GM19452 (cell line): Measurements from ENCODE around the gene CPPED1.
"Not testable (repeated sequence)": the region's sequence is repeated elsewhere in the genome, so short reads cannot be mapped to it uniquely, and the experiment has no call there.

ENCODE experiments used
- ATAC-seq: cut with Tn5 transposase; IDR thresholded peaks from one replicate; pipeline ENCODE4 v1.9.1; 2021; ENCODE audit not compliant: unreplicated experiment

Gene CPPED1

DNA sequence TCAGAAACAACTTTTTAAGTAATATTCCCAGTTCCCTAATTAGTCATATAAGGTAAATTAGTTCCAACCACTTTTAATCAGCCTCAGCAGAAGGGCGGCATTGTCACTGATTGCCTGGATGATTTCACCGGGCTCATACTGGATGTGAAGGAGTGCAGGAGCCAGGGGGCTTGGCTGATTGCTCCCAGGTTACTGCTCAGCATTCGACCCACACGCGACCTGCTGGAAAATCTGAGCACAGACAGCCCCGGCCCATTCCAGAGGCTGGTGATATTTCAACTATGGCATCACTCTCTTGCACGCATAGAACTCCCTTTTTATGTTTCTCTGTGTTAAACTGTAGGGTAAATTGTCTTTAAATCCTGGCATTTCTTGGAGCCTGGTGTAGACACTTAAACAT is 34.2 kb downstream of the CPPED1 start:
- no peak for ATAC-seq

GRCh38 chr16:12767897-12768296 is 35.8 kb downstream of the CPPED1 start:
- ATAC-seq, result no peak

DNA sequence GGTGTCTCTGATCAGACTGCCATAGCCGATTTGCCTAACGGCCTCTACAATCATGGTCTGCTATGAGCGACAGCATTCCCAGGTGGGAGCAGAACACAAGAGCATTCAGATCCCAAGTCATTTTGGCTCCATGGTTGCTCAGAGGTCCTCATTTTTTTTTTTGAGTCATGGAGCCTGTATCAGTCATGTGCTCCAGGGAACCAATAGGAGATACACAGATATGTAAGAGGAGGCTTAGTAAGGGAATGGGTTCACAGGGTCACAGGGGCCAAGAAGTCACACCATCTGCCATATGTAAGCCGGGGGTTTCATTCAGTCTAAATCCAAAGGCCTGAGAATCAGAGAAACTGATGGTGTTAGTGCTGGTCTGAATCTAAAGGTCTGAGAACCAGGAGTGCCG is 36.8 kb downstream of the CPPED1 start:
- ATAC-seq, result no peak

DNA sequence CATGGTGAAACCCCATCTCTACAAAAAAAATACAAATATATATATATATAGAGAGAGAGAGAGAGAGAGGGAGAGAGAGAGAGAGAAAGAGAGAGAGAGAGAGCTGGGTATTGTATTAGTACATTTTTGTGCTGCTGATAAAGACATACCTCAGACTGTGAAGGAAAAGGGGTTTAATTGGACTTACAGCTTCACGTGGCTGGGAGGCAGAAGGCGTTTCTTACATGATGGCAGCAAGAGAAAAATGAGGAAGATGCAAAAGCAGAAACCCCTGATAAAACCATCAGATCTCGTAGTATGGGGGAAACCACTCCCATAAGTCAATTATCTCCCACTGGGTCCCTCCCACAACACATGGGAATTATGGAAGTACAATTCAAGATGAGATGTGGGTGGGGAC is 37.5 kb downstream of the CPPED1 start:
- ATAC-seq, result not testable (repeated sequence)

DNA sequence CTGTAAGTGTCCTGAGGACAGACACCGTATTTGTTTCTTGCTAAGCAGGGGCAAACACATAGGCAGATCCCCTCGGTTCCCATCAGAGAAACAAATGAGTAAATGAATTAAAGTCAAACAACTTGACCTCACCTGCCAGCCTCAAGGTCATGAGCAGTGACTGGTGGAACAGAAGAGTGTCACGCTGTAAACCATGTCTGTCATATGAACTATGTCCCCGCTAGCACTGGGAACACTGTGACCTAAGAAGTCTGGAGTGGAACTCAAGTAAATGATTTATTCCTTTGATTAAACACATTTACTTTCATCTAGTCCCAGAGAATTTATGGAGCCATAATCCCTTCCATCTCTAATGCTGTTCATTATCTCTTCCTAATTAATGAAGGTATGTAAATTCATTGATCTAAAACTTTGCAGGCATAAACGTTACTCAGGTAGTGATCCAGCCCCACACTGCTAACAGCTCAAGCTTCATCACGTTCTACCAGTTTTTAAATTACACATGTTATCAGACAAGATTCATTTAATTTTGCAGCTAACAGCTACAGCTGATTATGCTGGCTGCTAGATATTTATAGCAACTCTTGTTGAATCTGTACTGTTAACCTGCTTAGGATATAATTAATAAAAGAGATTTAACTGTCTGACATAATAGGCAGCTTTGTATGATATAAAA is 38.7 kb downstream of the CPPED1 start:
- no peak for ATAC-seq

DNA sequence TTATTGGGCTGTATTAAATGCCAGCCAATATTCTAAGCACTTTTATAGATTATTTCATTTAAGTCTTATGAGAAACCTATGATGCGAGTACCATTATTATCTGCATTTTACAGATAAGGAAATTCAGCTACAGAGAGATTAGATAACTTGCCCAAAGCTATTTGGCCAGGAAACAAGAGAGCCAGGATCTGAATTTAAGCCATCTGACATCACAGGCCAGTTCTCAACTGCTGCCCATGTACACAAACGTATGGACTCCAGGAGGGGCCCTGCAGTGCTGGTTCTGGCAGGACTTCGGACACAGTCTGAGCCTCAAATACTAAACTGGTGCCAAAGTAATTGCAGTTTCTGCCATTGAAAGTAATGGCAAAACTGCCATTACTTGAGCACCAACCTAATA is 40.2 kb downstream of the CPPED1 start:
- no peak for ATAC-seq

DNA sequence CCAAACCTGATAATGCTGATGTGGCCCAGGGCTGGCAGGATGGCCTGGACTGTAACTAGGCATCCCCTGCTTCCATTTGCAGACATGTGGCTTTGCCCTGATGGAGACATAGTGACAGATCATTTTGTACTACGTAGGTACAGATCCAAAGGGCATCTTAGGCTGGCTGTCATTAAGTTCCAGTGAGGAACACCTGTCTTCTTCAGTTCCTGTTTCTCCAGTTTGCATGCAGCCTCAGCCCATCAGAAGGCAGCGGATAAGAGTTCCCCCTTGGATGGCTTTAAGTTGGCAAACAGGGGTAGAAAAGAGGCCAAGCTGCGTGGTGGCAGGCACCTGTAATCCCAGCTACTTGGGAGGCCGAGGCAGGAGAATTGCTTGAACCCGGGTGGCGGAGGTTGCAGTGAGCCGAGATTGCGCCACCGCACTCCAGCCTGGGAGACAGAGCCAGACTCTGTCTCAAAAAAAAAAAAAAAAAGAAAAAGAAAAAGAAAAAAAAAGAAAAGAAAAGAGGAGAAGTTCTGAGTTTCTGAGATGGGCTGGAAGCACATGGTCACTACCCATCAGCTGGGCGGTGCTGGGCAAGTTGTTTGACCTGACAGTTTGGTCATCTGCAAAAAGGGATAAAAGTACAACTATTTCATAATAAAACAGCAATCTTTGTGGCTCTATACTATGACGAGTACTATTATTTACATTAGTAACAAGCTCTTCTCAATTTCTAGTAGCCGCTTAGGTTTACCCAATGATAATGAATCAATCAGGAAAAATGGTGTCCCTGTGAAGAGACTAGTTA is 42.7 kb downstream of the CPPED1 start:
- no peak for ATAC-seq

- no peak for ATAC-seq
Observed at GRCh38 chr16:12758670-12759558, 44.8 kb downstream of the CPPED1 start.

GRCh38 chr16:12758031-12758669 is 45.5 kb downstream of the CPPED1 start:
- no peak for ATAC-seq

DNA sequence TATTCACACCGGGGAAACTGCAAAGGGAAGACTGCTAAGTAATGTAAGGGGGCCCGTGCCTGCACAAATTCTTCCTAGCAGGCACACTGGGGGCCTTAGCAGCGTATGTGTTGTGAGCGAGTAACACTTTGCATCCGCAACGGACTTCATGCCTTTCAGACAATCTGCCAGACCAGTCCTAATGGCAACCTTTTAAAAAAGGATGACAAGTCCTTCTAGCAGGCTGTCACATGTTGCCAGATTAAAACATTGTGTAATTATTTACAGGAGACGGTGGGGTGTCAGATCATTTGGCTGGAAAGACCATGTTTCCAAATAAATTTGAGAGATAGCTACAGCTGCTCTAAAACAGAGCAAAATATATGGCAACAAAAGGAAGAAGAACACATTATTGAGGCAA is 46.1 kb downstream of the CPPED1 start:
- no peak for ATAC-seq

- ATAC-seq, result no peak
Observed at GRCh38 chr16:12754824-12755543, 48.7 kb downstream of the CPPED1 start.

DNA sequence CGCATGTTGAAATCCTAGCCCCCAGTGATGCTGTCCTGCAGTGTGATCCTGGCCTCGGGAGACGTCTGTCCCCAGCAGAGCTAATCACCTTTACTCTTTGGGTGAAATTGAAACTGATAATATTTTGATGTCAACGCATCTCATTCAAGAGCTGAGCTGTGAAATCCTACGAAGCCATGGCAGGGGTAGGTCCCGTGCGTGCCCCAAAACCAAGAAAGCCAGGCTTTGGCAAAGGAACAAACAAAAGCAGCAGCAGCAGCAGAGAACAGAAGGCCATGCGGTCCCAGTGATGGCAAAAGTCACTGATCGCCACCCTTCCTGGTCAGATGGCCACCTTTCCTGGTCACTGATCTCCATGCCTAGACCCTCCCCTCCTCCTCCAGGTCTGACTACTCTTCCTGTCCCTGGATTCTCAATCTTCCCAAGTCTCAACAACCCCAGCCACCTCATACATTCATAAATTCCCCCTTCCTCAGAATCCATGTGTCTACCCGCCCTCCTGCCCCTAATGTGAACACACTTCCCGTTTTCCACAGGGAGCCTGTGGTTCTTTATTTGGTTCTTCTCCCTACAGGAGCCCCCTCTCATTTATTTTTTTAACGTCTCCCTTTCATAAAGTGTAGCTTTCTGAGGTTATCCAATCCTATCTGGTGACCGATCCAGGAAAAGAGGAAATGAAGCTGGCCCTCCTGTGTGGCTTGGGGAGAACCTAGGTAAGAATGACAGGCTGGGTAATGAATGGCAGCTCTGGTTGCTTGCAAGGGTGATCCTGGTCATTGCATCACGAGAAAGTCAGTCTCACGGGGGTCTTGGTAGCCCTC is 50.3 kb downstream of the CPPED1 start:
- no peak for ATAC-seq

DNA sequence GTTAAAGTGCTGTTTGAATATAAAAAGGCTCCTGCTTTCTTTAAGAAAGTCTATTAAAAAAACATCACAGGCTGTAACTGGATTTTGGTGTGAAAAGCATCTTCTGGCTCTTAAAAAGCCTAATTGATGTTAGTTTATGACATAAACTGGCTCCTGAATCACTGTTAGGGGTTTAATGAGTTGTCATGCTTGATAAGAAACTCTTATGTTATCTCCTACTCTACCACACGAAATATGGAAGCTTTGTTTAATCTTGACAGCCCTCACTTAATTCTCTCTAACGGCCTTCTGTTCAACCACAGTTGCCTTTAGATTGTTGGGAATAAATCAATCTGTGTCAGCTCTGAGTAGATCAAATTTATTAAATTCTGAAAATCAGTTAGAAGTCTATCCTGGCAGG is 51.5 kb downstream of the CPPED1 start:
- ATAC-seq, result no peak

DNA sequence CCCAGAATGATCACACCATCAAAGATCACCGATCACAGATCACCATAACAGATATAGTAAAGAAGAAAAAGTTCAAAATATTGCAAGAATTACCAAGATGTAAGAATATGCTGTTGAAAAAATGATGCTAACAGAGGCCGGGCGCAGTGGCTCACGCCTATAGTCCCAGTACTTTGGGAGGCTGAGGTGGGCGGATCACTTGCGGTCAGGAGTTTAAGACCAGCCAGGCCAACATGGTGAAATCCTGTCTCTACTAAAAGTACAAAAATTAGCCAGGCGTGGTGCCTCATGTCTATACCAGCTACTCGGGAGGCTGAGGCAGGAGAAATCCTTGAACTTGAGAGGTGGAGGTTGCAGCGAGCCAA is 53.2 kb downstream of the CPPED1 start:
- ATAC-seq, result no peak

- ATAC-seq, result no peak
Observed at GRCh38 chr16:12749076-12749475, 54.6 kb downstream of the CPPED1 start.

DNA sequence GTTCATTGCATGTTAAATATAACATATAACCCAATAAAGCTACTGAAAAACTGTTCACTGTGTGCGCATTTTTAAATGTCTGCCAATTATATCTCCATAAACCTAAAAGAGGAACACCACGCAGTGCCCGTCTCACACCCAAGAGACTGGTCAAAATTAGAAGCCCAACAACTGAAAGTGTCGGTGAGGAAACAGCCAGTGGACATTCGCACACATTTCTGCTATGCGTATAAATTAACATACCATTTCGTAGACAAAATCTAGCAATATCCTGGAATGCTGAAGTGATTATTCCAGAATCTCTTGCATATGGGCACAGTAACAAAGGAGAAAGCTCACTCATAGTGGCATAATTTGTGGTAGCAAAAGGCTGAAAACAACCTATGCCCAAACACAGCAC is 55.9 kb downstream of the CPPED1 start:
- ATAC-seq, result no peak

GRCh38 chr16:12747261-12747660 is 56.4 kb downstream of the CPPED1 start:
- no peak for ATAC-seq

GRCh38 chr16:12744860-12745259 is 58.8 kb downstream of the CPPED1 start:
- no peak for ATAC-seq

GRCh38 chr16:12742741-12743140 is 60.9 kb downstream of the CPPED1 start:
- ATAC-seq, result no peak
